Measurements from ENCODE around the gene SLC6A6.

The SLC6A6 gene

GRCh38 chr3:14402304-14402811 is at the start of gene SLC6A6:
Gene SLC6A6, plus strand, starts transcription at chr3:14402606. Its CDS starts 41,029 bp downstream, at chr3:14443635.
- Histone ChIP-seq H3K9me3 (ENCODE audit: control insufficient read depth, insufficient read depth, low read length) (no peaks in the 10 kb centered on the region), H3K4me3 (ENCODE audit: low read depth, low read length) (peak within 1 kb of the TSS; percentile 100), H3K9ac (ENCODE audit: low read depth, low read length) (peak within 1 kb of the TSS; percentile 90), H3K36me3 (ENCODE audit: control insufficient read depth, insufficient read depth, low read length) (no peaks in the 10 kb centered on the region), H3K27me3 (ENCODE audit: control insufficient read depth, insufficient read depth, low read length) (no peaks in the 10 kb centered on the region), H3K4me1 (ENCODE audit: control insufficient read depth, insufficient read depth, low read length) (peaks cover 15% of the 10 kb centered on the region)

GRCh38 chr3:14353502-14353901 is 48.9 kb upstream of the SLC6A6 start:
- Histone ChIP-seq H3K27me3 (ENCODE audit: control insufficient read depth, insufficient read depth, low read length) (no peaks in the 10 kb centered on the region), H3K4me3 (ENCODE audit: low read depth, low read length) (no peak overlapping the region), H3K9ac (ENCODE audit: low read depth, low read length) (no peak overlapping the region), H3K36me3 (ENCODE audit: control insufficient read depth, insufficient read depth, low read length) (peaks cover 3% of the 10 kb centered on the region), H3K4me1 (ENCODE audit: control insufficient read depth, insufficient read depth, low read length) (no peaks in the 10 kb centered on the region), H3K9me3 (ENCODE audit: control insufficient read depth, insufficient read depth, low read length) (no peaks in the 10 kb centered on the region)

GRCh38 chr3:14357463-14357862 is 44.9 kb upstream of the SLC6A6 start:
- Histone ChIP-seq H3K27me3 (ENCODE audit: control insufficient read depth, insufficient read depth, low read length) (no peaks in the 10 kb centered on the region), H3K9me3 (ENCODE audit: control insufficient read depth, insufficient read depth, low read length) (no peaks in the 10 kb centered on the region), H3K36me3 (ENCODE audit: control insufficient read depth, insufficient read depth, low read length) (no peaks in the 10 kb centered on the region), H3K4me3 (ENCODE audit: low read depth, low read length) (no peak overlapping the region), H3K9ac (ENCODE audit: low read depth, low read length) (no peak overlapping the region), H3K4me1 (ENCODE audit: control insufficient read depth, insufficient read depth, low read length) (no peaks in the 10 kb centered on the region)

- Histone ChIP-seq H3K36me3 (ENCODE audit: control insufficient read depth, insufficient read depth, low read length) (no peaks in the 10 kb centered on the region), H3K9me3 (ENCODE audit: control insufficient read depth, insufficient read depth, low read length) (no peaks in the 10 kb centered on the region), H3K9ac (ENCODE audit: low read depth, low read length) (no peak overlapping the region), H3K27me3 (ENCODE audit: control insufficient read depth, insufficient read depth, low read length) (no peaks in the 10 kb centered on the region), H3K4me3 (ENCODE audit: low read depth, low read length) (no peak overlapping the region), H3K4me1 (ENCODE audit: control insufficient read depth, insufficient read depth, low read length) (no peaks in the 10 kb centered on the region)
Measured at GRCh38 chr3:14358426-14359211, 43.8 kb upstream of the SLC6A6 start.

GRCh38 chr3:14359348-14359747 is 43.1 kb upstream of the SLC6A6 start:
- no peak overlapping the region for H3K9ac ChIP-seq (ENCODE audit: low read depth, low read length)
- H3K4me1 ChIP-seq (ENCODE audit: control insufficient read depth, insufficient read depth, low read length), result no peaks in the 10 kb centered on the region
- no peak overlapping the region for H3K4me3 ChIP-seq (ENCODE audit: low read depth, low read length)
- no peaks in the 10 kb centered on the region for H3K36me3 ChIP-seq (ENCODE audit: control insufficient read depth, insufficient read depth, low read length)
- H3K9me3 ChIP-seq (ENCODE audit: control insufficient read depth, insufficient read depth, low read length), result no peaks in the 10 kb centered on the region
- no peaks in the 10 kb centered on the region for H3K27me3 ChIP-seq (ENCODE audit: control insufficient read depth, insufficient read depth, low read length)

GRCh38 chr3:14360123-14360881 is 42.1 kb upstream of the SLC6A6 start:
- no peaks in the 10 kb centered on the region for H3K36me3 ChIP-seq (ENCODE audit: control insufficient read depth, insufficient read depth, low read length)
- no peaks in the 10 kb centered on the region for H3K27me3 ChIP-seq (ENCODE audit: control insufficient read depth, insufficient read depth, low read length)
- H3K4me1 ChIP-seq (ENCODE audit: control insufficient read depth, insufficient read depth, low read length), result no peaks in the 10 kb centered on the region
- H3K9ac ChIP-seq (ENCODE audit: low read depth, low read length), result no peak overlapping the region
- H3K4me3 ChIP-seq (ENCODE audit: low read depth, low read length), result no peak overlapping the region
- no peaks in the 10 kb centered on the region for H3K9me3 ChIP-seq (ENCODE audit: control insufficient read depth, insufficient read depth, low read length)

- H3K27me3 ChIP-seq (ENCODE audit: control insufficient read depth, insufficient read depth, low read length), result no peaks in the 10 kb centered on the region
- H3K9ac ChIP-seq (ENCODE audit: low read depth, low read length), result no peak overlapping the region
- H3K9me3 ChIP-seq (ENCODE audit: control insufficient read depth, insufficient read depth, low read length), result no peaks in the 10 kb centered on the region
- H3K4me3 ChIP-seq (ENCODE audit: low read depth, low read length), result no peak overlapping the region
- no peaks in the 10 kb centered on the region for H3K36me3 ChIP-seq (ENCODE audit: control insufficient read depth, insufficient read depth, low read length)
- H3K4me1 ChIP-seq (ENCODE audit: control insufficient read depth, insufficient read depth, low read length), result no peaks in the 10 kb centered on the region
Measured at GRCh38 chr3:14361068-14361677, 41.2 kb upstream of the SLC6A6 start.

GRCh38 chr3:14362890-14363289 is 39.5 kb upstream of the SLC6A6 start:
- Histone ChIP-seq H3K9me3 (ENCODE audit: control insufficient read depth, insufficient read depth, low read length) (no peaks in the 10 kb centered on the region), H3K9ac (ENCODE audit: low read depth, low read length) (no peak overlapping the region), H3K4me1 (ENCODE audit: control insufficient read depth, insufficient read depth, low read length) (no peaks in the 10 kb centered on the region), H3K36me3 (ENCODE audit: control insufficient read depth, insufficient read depth, low read length) (no peaks in the 10 kb centered on the region), H3K4me3 (ENCODE audit: low read depth, low read length) (no peak overlapping the region), H3K27me3 (ENCODE audit: control insufficient read depth, insufficient read depth, low read length) (no peaks in the 10 kb centered on the region)

- no peak overlapping the region for H3K9ac ChIP-seq (ENCODE audit: low read depth, low read length)
- no peaks in the 10 kb centered on the region for H3K27me3 ChIP-seq (ENCODE audit: control insufficient read depth, insufficient read depth, low read length)
- no peaks in the 10 kb centered on the region for H3K36me3 ChIP-seq (ENCODE audit: control insufficient read depth, insufficient read depth, low read length)
- H3K4me1 ChIP-seq (ENCODE audit: control insufficient read depth, insufficient read depth, low read length), result no peaks in the 10 kb centered on the region
- no peak overlapping the region for H3K4me3 ChIP-seq (ENCODE audit: low read depth, low read length)
- H3K9me3 ChIP-seq (ENCODE audit: control insufficient read depth, insufficient read depth, low read length), result no peaks in the 10 kb centered on the region
Measured at GRCh38 chr3:14363379-14363778, 39.0 kb upstream of the SLC6A6 start.

GRCh38 chr3:14363991-14364390 is 38.4 kb upstream of the SLC6A6 start:
- H3K4me1 ChIP-seq (ENCODE audit: control insufficient read depth, insufficient read depth, low read length), result no peaks in the 10 kb centered on the region
- no peak overlapping the region for H3K9ac ChIP-seq (ENCODE audit: low read depth, low read length)
- no peaks in the 10 kb centered on the region for H3K36me3 ChIP-seq (ENCODE audit: control insufficient read depth, insufficient read depth, low read length)
- H3K4me3 ChIP-seq (ENCODE audit: low read depth, low read length), result no peak overlapping the region
- H3K27me3 ChIP-seq (ENCODE audit: control insufficient read depth, insufficient read depth, low read length), result no peaks in the 10 kb centered on the region
- no peaks in the 10 kb centered on the region for H3K9me3 ChIP-seq (ENCODE audit: control insufficient read depth, insufficient read depth, low read length)

GRCh38 chr3:14364580-14365292 is 37.7 kb upstream of the SLC6A6 start:
- Histone ChIP-seq H3K9ac (ENCODE audit: low read depth, low read length) (no peak overlapping the region), H3K9me3 (ENCODE audit: control insufficient read depth, insufficient read depth, low read length) (no peaks in the 10 kb centered on the region)

More at GRCh38 chr3:14364580-14365292, 37.7 kb upstream of the SLC6A6 start:
- H3K27me3 ChIP-seq (ENCODE audit: control insufficient read depth, insufficient read depth, low read length), result no peaks in the 10 kb centered on the region
- H3K4me3 ChIP-seq (ENCODE audit: low read depth, low read length), result no peak overlapping the region
- no peaks in the 10 kb centered on the region for H3K4me1 ChIP-seq (ENCODE audit: control insufficient read depth, insufficient read depth, low read length)
- H3K36me3 ChIP-seq (ENCODE audit: control insufficient read depth, insufficient read depth, low read length), result no peaks in the 10 kb centered on the region

Data from iPS-15b (cell line).